Thoracic aorta (tissue), 2 donors: Measurements from ENCODE around the gene NDUFS1. TPM values are rescaled to one million over a fixed set of nuclear protein-coding genes. Genes with fewer than 3 reads are reported as not detected.

Experiments
- ATAC-seq: fragments of 150-250 bp; one replicate; pipeline ENCODE4 v1.8.0; 2017; ENCODE audit warnings: low read depth; ENCODE audit not compliant: insufficient number of reproducible peaks, low FRiP score
- DNase-seq: peaks from one replicate; pipeline ENCODE4 v3.0.0-alpha.2; 2020; ENCODE audit warnings: low spot score
- H3K27ac ChIP-seq, 2 donors: fragments of 200-600 bp; sonication (generic); 1 replicate in 1 of 2; 2 replicates in 1 of 2; pipeline ENCODE4 v1.5.1; 2016; ENCODE audit warnings: mild to moderate bottlenecking in 2 of 2, moderate library complexity in 2 of 2
- H3K27me3 ChIP-seq: fragments of 200-600 bp; sonication (generic); replicated peaks from 2 replicates; pipeline ENCODE4 v1.6.0; 2016; ENCODE audit warnings: mild to moderate bottlenecking; ENCODE audit not compliant: insufficient read depth
- H3K36me3 ChIP-seq: fragments of 200-600 bp; sonication (generic); one replicate; pipeline ENCODE4 v1.5.1; 2016
- H3K4me1 ChIP-seq, 2 donors: fragments of 200-600 bp; sonication (generic); 1 replicate in 1 of 2; 2 replicates in 1 of 2; pipeline versions ENCODE4 v1.5.1 to v1.6.0; 2016; ENCODE audit warnings: low read depth in 2 of 2, mild to moderate bottlenecking in 1 of 2; ENCODE audit not compliant: control insufficient read depth in 1 of 2
- H3K4me3 ChIP-seq: fragments of 200-600 bp; sonication (generic); 2 replicates; pipeline ENCODE4 v1.5.1; 2016; ENCODE audit warnings: mild to moderate bottlenecking
- H3K9me3 ChIP-seq: fragments of 200-600 bp; sonication (generic); 2 replicates; pipeline ENCODE4 v1.5.1; 2016
- CTCF ChIP-seq: fragments of 200-600 bp; sonication (generic); IDR thresholded peaks from one replicate; pipeline ENCODE4 v1.5.1; 2019; ENCODE audit warnings: antibody characterized with exemption
- total RNA-seq, 2 donors: library from RNA; depleted of rRNA; stranded (reverse); fragments of >200 nt; gene quantifications; one replicate each; pipeline versions ENCODE4 v1.1.0 to v1.2.3, GENCODE V29; 2016

Gene NDUFS1
- total RNA-seq, 2 donors from 2014 or later = 63.0 to 115 TPM

- TF ChIP-seq CTCF = no peak
- Histone ChIP-seq H3K4me1 (no peaks in the 10 kb centered on the region), H3K27me3 (no peaks in the 10 kb centered on the region), H3K27ac (no peak overlapping the region), H3K9me3 (no peaks in the 10 kb centered on the region), H3K36me3 (no peaks in the 10 kb centered on the region), H3K4me3 (no peak overlapping the region)
- DNase-seq = no peak
- no peak for ATAC-seq
Observed at GRCh38 chr2:206098471-206098870, 60.8 kb downstream of the NDUFS1 start.

GRCh38 chr2:206096876-206097275, 62.4 kb downstream of the NDUFS1 start:
- H3K4me1 ChIP-seq = no peaks in the 10 kb centered on the region
- no peak for TF ChIP-seq CTCF
- H3K9me3 ChIP-seq = no peaks in the 10 kb centered on the region
- DNase-seq (no peak), ATAC-seq (no peak)
- no peak overlapping the region for H3K27ac ChIP-seq
- H3K4me3 ChIP-seq = no peak overlapping the region
- H3K36me3 ChIP-seq = no peaks in the 10 kb centered on the region
- H3K27me3 ChIP-seq = no peaks in the 10 kb centered on the region

- Histone ChIP-seq H3K27ac (no peak overlapping the region), H3K27me3 (no peaks in the 10 kb centered on the region), H3K4me3 (no peak overlapping the region), H3K4me1 (no peaks in the 10 kb centered on the region), H3K36me3 (no peaks in the 10 kb centered on the region), H3K9me3 (no peaks in the 10 kb centered on the region)
- DNase-seq (no peak), ATAC-seq (no peak)
- TF ChIP-seq CTCF = no peak
Observed at GRCh38 chr2:206095536-206096332, 63.5 kb downstream of the NDUFS1 start.

GRCh38 chr2:206092297-206092696, 66.9 kb downstream of the NDUFS1 start:
- no peaks in the 10 kb centered on the region for H3K36me3 ChIP-seq
- DNase-seq = no peak
- ATAC-seq = no peak
- no peak overlapping the region for H3K27ac ChIP-seq
- no peak for TF ChIP-seq CTCF
- H3K4me1 ChIP-seq = peaks cover 2% of the 10 kb centered on the region in 2 donors
- H3K4me3 ChIP-seq = no peak overlapping the region
- no peaks in the 10 kb centered on the region for H3K27me3 ChIP-seq
- H3K9me3 ChIP-seq = no peaks in the 10 kb centered on the region

GRCh38 chr2:206088248-206088647, 71.0 kb downstream of the NDUFS1 start:
- Histone ChIP-seq H3K4me1 (peaks cover 6 to 15% of the 10 kb centered on the region in 2 donors), H3K36me3 (no peaks in the 10 kb centered on the region), H3K27ac (no peak overlapping the region), H3K9me3 (no peaks in the 10 kb centered on the region), H3K27me3 (no peaks in the 10 kb centered on the region), H3K4me3 (no peak overlapping the region)
- ATAC-seq = no peak
- TF ChIP-seq CTCF = no peak
- DNase-seq = no peak
